ENCODE results near the gene B9D1. TPM values are rescaled to one million over a fixed set of nuclear protein-coding genes. Genes with fewer than 3 reads are reported as not detected.
A peak's percentile ranks its signal among the peaks of the same experiment; 100 is the strongest.

Gene B9D1
- total and polyA plus RNA-seq, 2 of the 13 experiments (the other 11 are each of a cell fraction or from before 2014, with no cell fraction given), result 27.7 to 31.1 TPM

GRCh38 chr17:19338031-19338990, 24.2 kb downstream of the B9D1 start (continued):
- TF ChIP-seq NCOA5 (CRISPR knock-in tag; IDR thresholded peaks at IDR 0.05) (no peak), ZBTB25 (CRISPR knock-in tag; IDR thresholded peaks at IDR 0.05) (0 out of 2 replicates have a peak, but pooled peaks have one; percentile 23), BATF2 (CRISPR knock-in tag; IDR thresholded peaks at IDR 0.05) (no peak), ETS1 (CRISPR knock-in tag; IDR thresholded peaks at IDR 0.05) (no peak), ZNF142 (CRISPR knock-in tag; IDR thresholded peaks at IDR 0.05) (no peak), BCL3 (CRISPR knock-in tag; IDR thresholded peaks at IDR 0.05) (peak; percentile 81; the same call in 1 of the 2 replicates), ZNF761 (CRISPR knock-in tag; conservative IDR thresholded peaks at IDR 0.05) (no peak), CREB3 (CRISPR knock-in tag; IDR thresholded peaks at IDR 0.05) (no peak), MXD4 (CRISPR knock-in tag; IDR thresholded peaks at IDR 0.05) (0 out of 2 replicates have a peak, but pooled peaks have one; percentile 54), AHR (CRISPR knock-in tag; IDR thresholded peaks at IDR 0.05) (0 out of 2 replicates have a peak, but pooled peaks have one; percentile 33), ZNF597 (CRISPR knock-in tag; IDR thresholded peaks at IDR 0.05) (no peak), ONECUT2 (CRISPR knock-in tag; IDR thresholded peaks at IDR 0.05) (no peak), SNAPC5 (CRISPR knock-in tag; IDR thresholded peaks at IDR 0.05; ENCODE audit: borderline replicate concordance) (no peak), PCBP2 (optimal IDR thresholded peaks at IDR 0.05; ENCODE audit: low read depth, low read length, poor library complexity, severe bottlenecking) (no peak), EED (CRISPR knock-in tag; IDR thresholded peaks at IDR 0.05) (no peak)
